Activated CD8-positive, alpha-beta T cell treated with anti-CD3 and anti-CD28 coated beads for 36 hours (primary cell): ENCODE results near the gene RASGRF1. TPM values are rescaled to one million over a fixed set of nuclear protein-coding genes. Genes with fewer than 3 reads are reported as not detected.

Source experiments
- ATAC-seq: fragments of 200-7000 bp; cut with Tn5 transposase; one replicate; pipeline ENCODE4 v1.10.0; 2021; ENCODE audit warnings: mild to moderate bottlenecking, moderate library complexity
- CTCF ChIA-PET: fragments of 350-600 bp; sonication (Branson Sonifier 250); formaldehyde crosslinking; loops from one replicate; lab custom pipeline; 2021; ENCODE audit warnings: antibody characterized with exemption; lab: Charles Lee
- POLR2A ChIA-PET: fragments of 350-600 bp; sonication (Branson Sonifier 250); formaldehyde crosslinking; loops from one replicate; lab custom pipeline; 2021; ENCODE audit warnings: antibody characterized with exemption; lab: Charles Lee
- DNase-seq: peaks from one replicate; pipeline ENCODE4 v3.0.0-alpha.2; 2020
- H3K27ac Mint-ChIP-seq: one replicate; pipeline ENCODE4 v1.8.0; 2021; ENCODE audit warnings: mild to moderate bottlenecking, mixed read lengths
- H3K27me3 Mint-ChIP-seq: one replicate; pipeline ENCODE4 v1.8.0; 2021; ENCODE audit warnings: mixed read lengths
- H3K36me3 Mint-ChIP-seq: one replicate; pipeline ENCODE4 v1.8.0; 2021; ENCODE audit warnings: low read depth, mixed read lengths
- H3K4me1 Mint-ChIP-seq: one replicate; pipeline ENCODE4 v1.8.0; 2021; ENCODE audit warnings: low read depth, mixed read lengths
- H3K4me3 Mint-ChIP-seq: one replicate; pipeline ENCODE4 v1.8.0; 2021; ENCODE audit warnings: mild to moderate bottlenecking, moderate library complexity, mixed read lengths
- H3K9me3 Mint-ChIP-seq: one replicate; pipeline ENCODE4 v1.8.0; 2021; ENCODE audit warnings: mixed read lengths
- intact Hi-C: fragments of 100-400 bp; cut with micrococcal nuclease; formaldehyde crosslinking; loops from one replicate; pipeline ENCODE4 v1.10.0; 2022
- total RNA-seq, 2 experiments: library from RNA; stranded (reverse); gene quantifications; one replicate each; pipeline ENCODE4 v1.2.3, GENCODE V29; 2021
- TF ChIP-seq, protein P1 (sequence below): fragments of 200-600 bp; IDR thresholded peaks from one replicate; pipeline ENCODE4 v1.8.0; 2022; ENCODE audit warnings: antibody characterized with exemption, mild to moderate bottlenecking

Gene RASGRF1
- total RNA-seq, 2 experiments from 2014 or later: not detected

DNA sequence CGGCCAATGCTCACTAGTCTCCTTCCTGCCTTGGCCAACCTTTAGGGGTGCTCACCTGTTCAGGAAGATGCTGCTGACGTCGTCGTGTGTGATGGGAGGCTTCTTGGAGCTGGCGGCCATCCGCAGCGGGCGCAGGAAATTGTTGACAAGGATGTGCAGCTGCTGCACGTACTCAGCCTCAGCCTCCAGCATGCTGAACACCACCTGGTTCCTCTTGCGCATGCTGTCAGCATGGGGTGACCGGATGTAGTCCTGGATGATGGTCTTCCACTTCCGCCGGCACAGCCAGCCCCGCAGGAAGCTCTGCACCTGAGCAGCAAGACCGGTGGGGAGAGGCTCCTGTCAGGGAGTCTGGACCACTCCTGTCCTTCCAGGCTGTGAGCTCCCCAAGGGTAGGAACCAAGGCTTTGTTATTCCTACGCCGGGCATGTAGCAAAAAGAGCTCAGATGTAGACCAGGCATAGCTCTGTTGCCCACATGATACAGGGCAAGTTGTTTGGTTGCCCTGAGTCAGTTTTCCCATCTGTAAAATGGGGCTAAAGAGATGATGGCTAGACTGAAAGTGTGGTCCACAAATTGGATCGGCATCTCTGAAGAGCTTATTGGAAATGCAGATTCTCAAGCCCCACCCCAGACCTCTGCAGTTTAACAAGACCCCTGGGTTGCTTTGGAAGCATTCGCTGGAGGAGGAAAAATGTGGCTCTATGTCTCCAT, 43.7 kb downstream of the RASGRF1 start:
- Mint-ChIP-seq H3K9me3 (peaks cover 4% of the 10 kb centered on the region), H3K4me3 (no peak overlapping the region), H3K27me3 (peaks cover 10% of the 10 kb centered on the region), H3K36me3 (no peaks in the 10 kb centered on the region), H3K27ac (no peak overlapping the region), H3K4me1 (no peaks in the 10 kb centered on the region)
- DNase-seq: no peak
- ChIA-PET POLR2A (no interaction called here), CTCF (interaction anchor here (1.8 kb wide), 1 partner anchor 138 kb away, joined by 7 read pairs; no protein-coding TSS in a partner anchor)
- TF ChIP-seq, protein P1, sequence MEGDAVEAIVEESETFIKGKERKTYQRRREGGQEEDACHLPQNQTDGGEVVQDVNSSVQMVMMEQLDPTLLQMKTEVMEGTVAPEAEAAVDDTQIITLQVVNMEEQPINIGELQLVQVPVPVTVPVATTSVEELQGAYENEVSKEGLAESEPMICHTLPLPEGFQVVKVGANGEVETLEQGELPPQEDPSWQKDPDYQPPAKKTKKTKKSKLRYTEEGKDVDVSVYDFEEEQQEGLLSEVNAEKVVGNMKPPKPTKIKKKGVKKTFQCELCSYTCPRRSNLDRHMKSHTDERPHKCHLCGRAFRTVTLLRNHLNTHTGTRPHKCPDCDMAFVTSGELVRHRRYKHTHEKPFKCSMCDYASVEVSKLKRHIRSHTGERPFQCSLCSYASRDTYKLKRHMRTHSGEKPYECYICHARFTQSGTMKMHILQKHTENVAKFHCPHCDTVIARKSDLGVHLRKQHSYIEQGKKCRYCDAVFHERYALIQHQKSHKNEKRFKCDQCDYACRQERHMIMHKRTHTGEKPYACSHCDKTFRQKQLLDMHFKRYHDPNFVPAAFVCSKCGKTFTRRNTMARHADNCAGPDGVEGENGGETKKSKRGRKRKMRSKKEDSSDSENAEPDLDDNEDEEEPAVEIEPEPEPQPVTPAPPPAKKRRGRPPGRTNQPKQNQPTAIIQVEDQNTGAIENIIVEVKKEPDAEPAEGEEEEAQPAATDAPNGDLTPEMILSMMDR: no peak
- ATAC-seq: no peak
- intact Hi-C loops: no loop called here

DNA sequence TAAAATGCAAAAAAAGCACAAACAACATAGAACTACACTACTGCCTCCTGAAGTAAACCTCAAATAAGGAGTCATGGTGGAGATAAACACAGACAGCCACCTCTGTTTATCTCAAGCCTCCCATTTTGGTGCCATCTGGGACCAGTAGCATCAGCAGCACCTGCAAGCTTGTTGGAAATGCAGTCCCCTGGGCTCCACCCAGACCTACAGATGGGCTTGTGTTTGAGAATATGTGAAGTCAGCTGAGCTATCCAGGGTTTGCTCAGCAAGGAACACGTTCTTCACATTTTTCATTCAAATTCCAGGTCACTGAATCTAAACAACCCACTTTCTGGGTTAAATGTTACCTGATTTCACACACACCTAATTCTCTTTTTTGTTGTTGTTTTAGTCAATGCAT, 45.5 kb downstream of the RASGRF1 start:
- DNase-seq (no peak), ATAC-seq (no peak)
- Mint-ChIP-seq H3K27ac (no peak overlapping the region), H3K27me3 (peaks cover 15% of the 10 kb centered on the region), H3K36me3 (no peaks in the 10 kb centered on the region), H3K4me1 (no peaks in the 10 kb centered on the region), H3K9me3 (peaks cover 4% of the 10 kb centered on the region), H3K4me3 (no peak overlapping the region)
- intact Hi-C loops: no loop called here
- CTCF ChIA-PET: no interaction called here
- POLR2A ChIA-PET: interaction anchor here (0.6 kb wide), 1 partner anchor 344 kb away, joined by 3 read pairs; no protein-coding TSS in a partner anchor
- TF ChIP-seq, protein P1: no peak

DNA sequence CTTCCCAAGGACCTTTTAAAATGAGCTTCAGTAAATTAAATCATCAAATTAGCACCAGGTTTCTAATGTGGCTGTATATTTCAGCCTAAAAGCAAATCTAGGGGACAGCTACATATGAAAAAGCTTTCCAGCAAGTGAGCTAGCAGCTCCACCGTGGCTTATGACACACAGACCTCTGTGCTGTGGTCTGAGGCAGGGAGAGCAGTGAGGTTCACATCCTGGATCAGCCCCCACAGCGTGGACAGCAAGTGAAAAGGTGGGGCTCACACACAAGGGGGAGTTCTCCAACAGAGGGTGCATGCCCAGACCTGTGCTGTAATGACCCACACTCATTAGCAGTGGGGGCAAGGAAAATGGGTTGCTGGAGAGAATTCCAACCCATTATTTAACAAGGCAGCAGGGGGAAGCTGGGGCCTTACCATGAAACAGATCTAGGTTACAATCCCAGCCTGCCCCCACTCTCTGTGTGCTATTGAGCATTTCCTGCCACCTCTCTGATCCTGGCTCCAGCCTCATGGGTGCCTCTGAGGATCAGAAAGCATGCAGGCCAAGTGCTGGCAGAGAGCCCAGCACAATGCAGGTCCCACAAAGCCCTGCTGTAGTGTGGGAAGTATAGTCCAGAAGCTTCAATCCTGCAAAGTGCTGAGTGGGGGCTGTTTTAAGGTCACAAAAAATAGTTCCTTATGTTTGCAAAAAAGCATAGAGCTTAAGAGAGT, 48.2 kb downstream of the RASGRF1 start:
- Mint-ChIP-seq H3K36me3 (no peaks in the 10 kb centered on the region), H3K9me3 (peaks cover 4% of the 10 kb centered on the region), H3K27ac (no peak overlapping the region), H3K4me1 (no peaks in the 10 kb centered on the region), H3K27me3 (peaks cover 16% of the 10 kb centered on the region), H3K4me3 (no peak overlapping the region)
- DNase-seq (peak; percentile 12), ATAC-seq (peak; percentile 30)
- TF ChIP-seq, protein P1: no peak
- intact Hi-C loops: no loop called here
- CTCF ChIA-PET: interaction anchor here (1.2 to 2.7 kb wide), 2 partner anchors 14 to 142 kb away, joined by 5 to 10 read pairs; no protein-coding TSS in a partner anchor
- POLR2A ChIA-PET: no interaction called here

DNA sequence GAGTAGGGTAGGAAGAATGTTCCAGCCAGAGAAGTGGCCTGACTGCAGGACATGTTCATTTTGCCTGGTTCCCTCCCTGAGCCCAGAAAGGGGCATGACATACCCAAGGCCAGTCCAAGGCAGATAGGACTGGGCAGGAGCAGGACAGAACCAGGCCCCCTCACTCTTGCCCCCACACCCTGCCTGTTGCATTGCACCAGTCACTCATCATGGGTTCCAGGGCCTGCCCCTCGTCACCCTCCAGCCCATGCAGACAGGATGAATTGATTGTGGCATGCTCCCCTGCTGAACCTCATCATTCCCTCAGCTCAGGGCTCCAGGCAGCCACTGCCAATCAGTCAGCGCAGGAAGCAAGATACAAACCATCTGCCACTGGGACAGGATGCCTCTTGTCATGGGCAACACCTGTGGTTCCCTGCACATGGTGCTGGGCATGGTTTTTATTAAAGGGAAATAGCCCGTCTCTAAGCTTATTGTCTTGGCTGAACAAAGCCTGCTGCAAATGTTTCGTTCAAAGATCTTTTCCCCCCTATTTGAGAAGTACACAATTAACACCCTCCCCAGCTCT, 48.9 kb downstream of the RASGRF1 start:
- DNase-seq: no peak
- no peak overlapping the region for H3K4me3 Mint-ChIP-seq
- peaks cover 4% of the 10 kb centered on the region for H3K9me3 Mint-ChIP-seq
- ChIA-PET POLR2A (no interaction called here), CTCF (interaction anchor here (1.2 to 2.7 kb wide), 2 partner anchors 14 to 143 kb away, joined by 5 to 10 read pairs; no protein-coding TSS in a partner anchor)
- no peak for ATAC-seq
- TF ChIP-seq, protein P1: no peak
- H3K36me3 Mint-ChIP-seq: no peaks in the 10 kb centered on the region
- H3K27ac Mint-ChIP-seq: no peak overlapping the region
- peaks cover 20% of the 10 kb centered on the region for H3K27me3 Mint-ChIP-seq
- no peaks in the 10 kb centered on the region for H3K4me1 Mint-ChIP-seq
- intact Hi-C loops: no loop called here
